GM19023 (cell line): Measurements from ENCODE around the gene PASK.

Experiments used
- ATAC-seq: cut with Tn5 transposase; IDR thresholded peaks from one replicate; pipeline ENCODE4 v1.9.1; 2021; ENCODE audit warnings: mild to moderate bottlenecking, moderate library complexity; ENCODE audit not compliant: unreplicated experiment

The PASK gene

DNA sequence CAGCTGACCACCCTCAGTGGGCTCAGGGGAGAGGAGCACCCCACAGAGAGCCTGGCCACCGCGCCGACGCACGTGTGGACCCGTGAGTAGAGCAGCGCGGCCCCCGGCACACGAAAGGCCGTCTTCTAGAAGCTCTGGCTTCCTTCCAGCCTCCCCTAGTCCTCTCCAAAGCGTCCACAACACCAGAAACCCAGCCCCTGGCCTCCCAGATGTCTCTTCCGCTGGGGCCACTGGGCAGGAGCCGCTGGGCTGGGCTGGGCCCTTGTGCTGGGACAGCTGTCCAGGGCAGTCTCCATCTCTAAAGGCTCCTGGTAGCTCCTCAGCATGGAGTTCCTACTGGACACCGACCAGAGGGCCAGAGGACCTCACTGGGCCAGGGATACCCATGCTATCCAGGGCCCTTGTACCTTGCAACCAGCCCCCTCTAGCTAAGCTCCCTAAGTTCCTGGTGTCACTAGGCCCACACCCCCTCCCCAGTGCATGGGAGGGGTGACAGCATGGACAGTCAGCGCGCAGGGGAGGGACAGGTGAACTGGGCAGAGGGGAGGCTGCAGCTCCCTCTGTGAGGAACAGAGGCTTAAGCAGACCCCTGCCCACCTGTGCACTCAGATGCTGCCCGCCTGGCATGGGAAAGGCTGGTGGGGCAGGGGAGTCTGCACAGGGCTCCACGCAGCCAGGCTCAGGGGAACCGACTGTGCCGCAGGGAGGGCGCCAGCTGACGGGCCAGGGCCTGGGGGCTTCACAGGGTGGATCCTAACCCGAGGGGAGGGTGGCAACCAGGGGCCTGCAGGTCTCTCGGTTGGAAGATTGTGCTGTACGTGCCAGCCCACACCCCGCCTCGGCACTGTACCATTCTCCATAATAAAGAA is 80.1 kb downstream of the PASK start:
- ATAC-seq: no peak

DNA sequence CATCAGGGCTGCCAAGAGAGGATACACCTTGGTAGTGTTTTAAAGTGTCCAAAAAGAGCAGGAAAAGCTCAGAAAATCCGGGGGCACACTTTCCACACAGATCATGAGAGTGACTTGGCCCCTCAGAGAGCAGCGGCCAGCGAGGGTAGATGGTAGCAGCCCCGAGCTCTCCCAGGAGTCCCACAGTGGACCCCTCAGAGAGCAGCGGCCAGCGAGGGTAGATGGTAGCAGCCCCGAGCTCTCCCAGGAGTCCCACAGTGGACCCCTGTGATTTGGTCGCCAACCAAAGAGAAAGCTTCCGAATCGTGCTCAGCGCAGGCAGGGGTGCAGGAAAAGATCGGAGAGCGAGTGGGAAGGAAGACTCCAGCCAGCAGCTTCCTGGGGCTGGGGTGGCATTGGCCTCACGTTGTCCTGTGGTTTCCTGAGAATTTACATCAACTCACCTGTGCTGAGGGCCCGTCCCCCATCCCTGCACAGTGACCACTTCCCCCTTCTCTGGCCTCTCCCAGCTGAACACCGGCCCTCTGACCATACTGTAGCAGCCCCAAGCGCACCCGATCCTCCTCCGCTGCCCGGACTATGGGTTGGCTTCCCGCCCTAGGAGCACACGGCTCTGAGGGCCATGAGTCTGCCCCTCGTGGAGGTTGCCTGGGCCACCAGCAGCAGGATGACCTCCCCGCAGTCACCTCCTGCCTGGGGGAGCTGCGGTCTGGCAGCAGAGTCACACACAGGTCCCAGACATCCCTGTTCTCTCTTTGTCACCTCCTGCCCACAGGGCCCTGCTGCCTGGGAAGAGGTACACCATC is 80.9 kb downstream of the PASK start:
- ATAC-seq: no peak

DNA sequence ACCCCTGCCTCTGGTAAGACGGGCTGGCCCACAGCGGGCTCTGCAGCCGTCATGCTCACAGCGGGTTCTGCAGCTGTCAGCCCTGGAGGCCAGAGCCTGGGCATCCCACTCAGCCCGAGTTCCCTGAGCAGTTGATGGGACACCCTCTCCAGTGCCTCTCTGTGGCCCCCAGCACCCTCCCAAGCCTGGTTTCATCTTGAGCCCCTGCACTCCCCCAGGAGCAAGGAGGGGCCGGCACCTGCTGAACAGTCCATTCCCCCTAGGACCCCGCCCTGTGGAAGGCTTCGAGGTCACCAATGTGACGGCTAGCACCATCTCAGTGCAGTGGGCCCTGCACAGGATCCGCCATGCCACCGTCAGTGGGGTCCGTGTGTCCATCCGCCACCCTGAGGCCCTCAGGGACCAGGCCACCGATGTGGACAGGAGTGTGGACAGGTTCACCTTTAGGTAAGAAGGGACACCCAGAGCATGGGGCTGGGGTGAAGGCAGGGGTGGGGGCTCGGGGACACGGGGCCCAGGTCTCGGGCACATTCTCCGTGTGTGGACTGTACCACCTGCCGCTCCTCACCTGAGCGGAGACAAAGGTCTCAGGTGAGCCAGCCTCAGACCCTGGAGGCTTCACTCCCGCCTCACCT is 81.7 kb downstream of the PASK start:
- ATAC-seq: no peak

DNA sequence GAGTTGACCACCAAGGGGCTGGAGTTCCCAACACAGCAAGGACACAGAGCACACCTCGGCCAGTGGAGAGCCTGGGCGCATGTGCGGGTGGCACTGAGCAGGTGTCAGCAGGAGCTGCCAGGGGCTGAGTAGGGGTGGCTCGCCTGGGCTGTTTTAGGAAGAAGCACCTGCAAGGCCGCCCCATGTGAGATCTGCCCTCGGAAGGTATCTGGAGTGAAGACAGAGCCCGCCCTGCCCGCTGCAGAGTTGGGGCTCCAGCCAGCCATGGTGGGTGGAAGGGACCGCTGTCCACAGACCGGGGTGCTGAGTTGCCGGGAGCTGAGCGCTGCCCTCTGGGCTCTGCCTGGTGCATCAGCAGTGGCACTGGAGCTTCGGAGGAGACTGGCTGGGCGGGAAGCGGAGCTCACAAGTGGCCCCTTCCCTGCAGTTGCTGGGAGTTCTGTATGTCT is 82.4 kb downstream of the PASK start:
- no peak for ATAC-seq

DNA sequence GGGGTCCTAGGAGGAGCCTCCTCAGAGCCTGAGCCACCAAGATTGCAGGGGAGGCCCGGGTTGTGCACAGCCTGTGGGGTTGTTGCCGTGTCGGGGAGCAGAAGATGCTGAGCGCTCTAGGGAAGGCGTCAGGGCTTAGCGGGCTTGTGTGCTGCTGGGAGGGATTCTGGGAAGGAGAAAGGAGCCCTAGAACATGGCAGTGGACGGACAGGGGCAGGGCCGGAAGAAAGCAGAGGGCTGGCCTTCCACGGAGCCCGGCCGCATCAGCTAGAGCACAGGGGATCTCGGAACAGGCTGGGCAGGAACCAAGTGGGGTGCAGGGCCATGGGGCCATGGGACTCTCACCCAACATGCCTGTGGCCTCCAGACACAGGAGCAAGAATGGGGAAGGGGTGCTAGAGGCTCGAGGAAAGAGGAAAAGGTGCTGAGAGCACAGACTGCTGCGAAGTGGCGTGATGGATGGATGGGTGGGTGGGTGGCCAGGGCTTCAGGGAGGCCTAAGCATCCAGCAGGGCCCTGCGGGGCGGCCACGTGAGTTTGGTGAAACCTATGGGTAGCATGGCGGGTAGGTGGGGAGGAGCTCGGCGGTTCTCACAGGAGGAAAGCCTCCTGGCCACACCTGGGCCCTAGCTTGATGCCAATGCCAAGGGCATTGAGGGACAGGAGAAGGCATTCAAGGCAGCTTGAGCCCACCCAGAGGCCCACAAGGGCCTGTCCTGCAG is 82.9 kb downstream of the PASK start:
- ATAC-seq: no peak

DNA sequence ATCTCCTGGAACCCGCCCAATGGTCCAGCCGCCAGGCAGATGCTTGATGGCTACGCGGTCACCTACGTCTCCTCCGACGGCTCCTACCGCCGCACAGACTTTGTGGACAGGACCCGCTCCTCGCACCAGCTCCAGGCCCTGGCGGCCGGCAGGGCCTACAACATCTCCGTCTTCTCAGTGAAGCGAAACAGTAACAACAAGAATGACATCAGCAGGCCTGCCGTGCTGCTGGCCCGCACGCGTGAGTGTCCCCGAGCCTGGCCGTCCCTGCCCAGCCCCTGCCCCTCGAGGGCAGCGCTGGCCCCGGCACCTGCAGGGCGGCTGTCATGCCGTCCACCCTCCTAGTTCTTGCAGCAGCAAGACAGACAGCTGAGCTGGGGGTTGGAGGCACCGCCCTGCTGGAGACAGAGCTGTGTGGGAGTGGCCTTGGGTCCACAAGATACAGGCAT is 83.9 kb downstream of the PASK start:
- no peak for ATAC-seq

DNA sequence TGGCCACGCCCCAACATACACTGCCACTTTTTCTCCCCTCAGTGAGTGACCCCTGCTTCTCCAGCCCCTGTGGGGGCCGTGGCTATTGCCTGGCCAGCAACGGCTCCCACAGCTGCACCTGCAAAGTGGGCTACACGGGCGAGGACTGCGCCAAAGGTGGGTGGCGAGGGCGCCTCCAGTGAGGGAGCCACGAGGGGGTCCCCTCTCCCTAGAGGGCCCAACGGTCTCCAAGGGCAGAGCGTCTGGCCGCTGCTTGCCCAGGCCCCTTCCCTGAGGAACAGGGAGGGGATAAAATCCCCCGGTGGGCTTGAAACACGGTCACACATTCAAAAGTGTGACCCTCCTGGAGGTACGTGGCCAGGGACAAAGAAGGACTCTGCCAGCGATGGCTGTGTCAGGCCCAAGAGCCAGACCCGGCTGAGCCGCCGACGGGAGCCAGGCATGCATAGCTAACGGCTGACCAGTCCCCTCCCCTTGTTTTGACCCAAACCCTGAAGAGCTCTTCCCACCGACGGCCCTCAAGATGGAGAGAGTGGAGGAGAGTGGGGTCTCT is 84.4 kb downstream of the PASK start:
- no peak for ATAC-seq

DNA sequence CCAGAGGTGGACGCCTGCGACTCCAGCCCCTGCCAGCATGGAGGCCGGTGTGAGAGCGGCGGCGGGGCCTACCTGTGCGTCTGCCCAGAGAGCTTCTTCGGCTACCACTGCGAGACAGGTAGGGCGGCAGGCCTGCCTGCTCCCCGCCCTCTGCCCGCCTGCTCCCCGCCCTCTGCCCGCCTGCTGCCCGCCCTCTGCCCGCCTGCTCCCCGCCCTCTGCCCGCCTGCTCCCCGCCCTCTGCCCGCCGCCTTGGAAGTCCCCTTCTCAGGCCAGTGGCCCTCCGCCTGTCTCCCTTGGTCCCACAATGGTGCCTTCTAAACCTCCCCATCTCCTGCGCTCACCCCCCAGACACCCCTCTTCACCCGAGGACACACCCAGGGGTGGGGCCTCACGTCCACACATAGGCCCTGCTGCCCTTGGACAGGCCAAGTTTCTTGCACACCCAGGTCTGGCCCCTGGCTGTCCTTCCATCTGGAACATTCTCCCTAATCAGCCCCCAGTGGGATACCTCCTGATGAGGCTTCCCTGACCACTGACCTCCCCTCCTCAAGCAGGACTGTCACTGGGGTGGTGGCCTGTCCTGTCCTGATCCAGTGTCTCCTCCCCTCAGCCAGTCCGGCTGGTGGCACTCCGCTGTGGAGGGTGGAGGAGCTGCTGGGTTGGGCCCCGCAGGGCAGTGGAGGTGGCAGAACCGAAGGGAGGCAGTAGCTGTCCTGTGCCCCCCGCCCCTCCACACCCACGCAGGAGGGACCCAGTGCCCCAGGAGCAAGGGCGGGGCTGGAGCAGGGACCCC is 85.1 kb downstream of the PASK start:
- no peak for ATAC-seq

DNA sequence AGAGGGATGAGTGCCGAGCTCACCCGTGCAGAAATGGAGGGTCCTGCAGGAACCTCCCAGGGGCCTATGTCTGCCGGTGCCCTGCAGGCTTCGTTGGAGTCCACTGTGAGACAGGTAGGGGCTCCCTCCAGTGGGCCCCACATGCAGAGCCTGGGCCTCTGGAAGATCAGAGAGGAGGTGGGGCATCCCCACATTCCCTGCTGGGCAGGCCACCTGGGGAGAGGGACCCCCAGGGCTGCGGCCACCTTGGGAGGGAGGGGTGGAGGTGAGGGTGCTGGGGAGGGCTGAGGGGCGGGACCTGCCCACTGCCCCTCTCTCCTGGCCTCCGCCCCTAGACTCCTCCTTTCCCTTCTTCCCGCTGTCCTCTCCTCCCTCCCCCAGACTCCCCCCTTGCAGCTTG is 85.7 kb downstream of the PASK start:
- ATAC-seq: no peak

DNA sequence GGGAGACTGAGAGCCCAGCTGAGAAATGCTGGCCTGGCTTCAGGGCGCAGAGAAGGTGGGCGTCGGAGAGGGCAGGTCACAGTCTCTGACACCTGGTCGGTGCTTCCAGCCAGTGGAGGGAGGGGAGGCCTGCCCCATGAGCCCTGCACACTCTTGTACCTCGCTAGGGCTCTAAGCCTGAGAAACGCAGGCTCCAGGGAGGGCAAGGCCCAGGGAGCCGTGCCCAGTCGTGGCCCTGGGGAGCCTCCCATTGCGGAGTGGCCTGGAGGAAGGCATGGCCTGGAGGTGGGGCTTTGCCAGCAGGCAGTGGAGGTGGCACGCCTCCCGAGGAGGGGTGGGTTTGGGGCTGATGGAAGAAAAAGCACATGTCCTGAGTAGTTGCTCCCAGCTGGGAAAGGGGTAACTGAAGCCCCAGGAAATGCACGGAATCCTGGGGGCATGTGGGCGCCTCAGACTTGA is 86.2 kb downstream of the PASK start:
- ATAC-seq: no peak

DNA sequence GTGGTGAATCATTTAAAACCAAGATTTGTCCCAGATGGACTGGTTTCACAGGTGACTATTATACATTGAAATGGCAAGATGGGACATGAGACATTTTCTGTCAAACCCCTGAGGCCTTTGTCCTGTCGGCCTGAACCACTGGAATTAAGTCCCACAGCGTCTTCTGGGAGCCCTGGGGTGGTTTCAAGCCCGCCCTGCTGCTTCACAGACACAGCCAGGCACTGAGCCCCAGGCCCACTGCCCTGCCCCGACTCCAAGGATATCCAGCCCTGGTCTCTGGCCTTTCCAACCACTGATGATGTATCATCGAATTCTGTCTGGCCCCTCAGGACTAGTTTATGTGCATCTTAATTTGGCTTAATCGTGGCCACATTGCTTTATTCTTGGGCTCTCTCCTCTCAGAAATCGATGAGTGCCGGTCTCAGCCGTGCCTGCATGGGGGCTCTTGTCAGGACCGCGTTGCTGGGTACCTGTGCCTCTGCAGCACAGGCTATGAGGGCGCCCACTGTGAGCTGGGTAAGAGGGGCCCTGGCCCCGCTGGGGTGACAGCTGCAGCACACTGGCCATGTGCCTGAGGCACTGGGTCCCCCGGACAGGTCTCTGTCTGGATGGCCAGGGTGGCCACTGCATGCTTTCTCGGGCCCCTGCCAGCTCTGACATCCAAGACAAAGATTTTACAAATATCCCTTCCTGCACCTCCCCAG is 86.7 kb downstream of the PASK start:
- no peak for ATAC-seq

DNA sequence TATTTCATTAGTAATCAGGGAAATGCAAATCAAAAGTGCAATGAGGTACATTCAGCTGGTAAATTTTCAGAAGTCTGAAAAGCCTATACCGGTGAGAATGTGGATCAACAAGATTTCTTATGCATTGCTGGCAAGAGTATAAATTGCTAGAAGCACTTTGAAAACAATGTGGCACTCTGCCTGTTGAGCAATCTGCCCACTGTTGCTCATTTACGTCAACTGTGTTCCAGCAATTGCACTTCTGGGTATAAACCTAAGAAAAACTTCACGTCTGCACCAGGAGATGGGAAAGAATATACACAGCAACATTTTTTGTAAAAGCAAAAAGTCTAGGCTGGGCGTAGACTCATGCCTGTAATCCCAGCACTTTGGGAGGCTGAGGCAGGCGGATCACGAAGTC is 88.0 kb downstream of the PASK start:
- ATAC-seq: no peak
